Kidney tubule cell (primary cell): ENCODE data around the gene CAVIN4.

Source experiments
- DNase-seq: peaks from one replicate; pipeline ENCODE4 v3.0.0-alpha.2; 2018; ENCODE audit warnings: low spot score

CAVIN4 gene

GRCh38 chr9:100590481-100590880 is 12.6 kb downstream of the CAVIN4 start:
- no peak for DNase-seq

- DNase-seq = no peak
These were observed 13.3 kb downstream of the CAVIN4 start for GRCh38 chr9:100591139-100591538.

- DNase-seq = no peak
These were observed 13.9 kb downstream of the CAVIN4 start for GRCh38 chr9:100591639-100592412.

GRCh38 chr9:100595391-100596199 is 17.7 kb downstream of the CAVIN4 start:
- peak; percentile 72 for DNase-seq

GRCh38 chr9:100597236-100597635 is 19.4 kb downstream of the CAVIN4 start:
- no peak for DNase-seq

- DNase-seq = peak; percentile 91
These were observed 20.8 kb downstream of the CAVIN4 start for GRCh38 chr9:100598641-100599145.

- DNase-seq = no peak
These were observed 22.7 kb downstream of the CAVIN4 start for GRCh38 chr9:100600521-100601079.

GRCh38 chr9:100601216-100601615 is 23.3 kb downstream of the CAVIN4 start:
- DNase-seq = peak; percentile 72

GRCh38 chr9:100602342-100602801 is 24.5 kb downstream of the CAVIN4 start:
- DNase-seq = peak; percentile 79

- DNase-seq = no peak
These were observed 27.5 kb downstream of the CAVIN4 start for GRCh38 chr9:100605405-100605804.

GRCh38 chr9:100619194-100619593 is 41.3 kb downstream of the CAVIN4 start:
- DNase-seq = no peak

- no peak for DNase-seq
These were observed 41.8 kb downstream of the CAVIN4 start for GRCh38 chr9:100619665-100620064.

GRCh38 chr9:100623969-100624368 is 46.1 kb downstream of the CAVIN4 start:
- no peak for DNase-seq

GRCh38 chr9:100626949-100627348 is 49.1 kb downstream of the CAVIN4 start:
- DNase-seq = no peak

GRCh38 chr9:100637787-100638186 is 59.9 kb downstream of the CAVIN4 start:
- no peak for DNase-seq
